ENCODE data around the gene STYXL2.

STYXL2 gene

GRCh38 chr1:167071286-167071685 lies 22.6 kb upstream of the STYXL2 start:
- Histone ChIP-seq H4K20me1 (ENCODE audit: insufficient read depth) (no peaks in the 10 kb centered on the region), H3K4me1 (ENCODE audit: low read depth, poor library complexity, severe bottlenecking) (peaks cover 8% of the 10 kb centered on the region), H3K4me2 (no peak overlapping the region), H3K4me3 (IDR thresholded peaks at IDR 0.05; ENCODE audit: insufficient read depth, low read depth, low read length) (no peak overlapping the region), H3K79me2 (ENCODE audit: insufficient read depth, low read depth) (no peaks in the 10 kb centered on the region), H3K27ac (no peak overlapping the region), H2AFZ (ENCODE audit: low read depth) (no peak overlapping the region), H3K9ac (no peak overlapping the region), H3K27me3 (ENCODE audit: insufficient read depth, low read depth) (no peaks in the 10 kb centered on the region), H3K36me3 (ENCODE audit: insufficient read depth) (no peaks in the 10 kb centered on the region)
- TF ChIP-seq, protein P1, sequence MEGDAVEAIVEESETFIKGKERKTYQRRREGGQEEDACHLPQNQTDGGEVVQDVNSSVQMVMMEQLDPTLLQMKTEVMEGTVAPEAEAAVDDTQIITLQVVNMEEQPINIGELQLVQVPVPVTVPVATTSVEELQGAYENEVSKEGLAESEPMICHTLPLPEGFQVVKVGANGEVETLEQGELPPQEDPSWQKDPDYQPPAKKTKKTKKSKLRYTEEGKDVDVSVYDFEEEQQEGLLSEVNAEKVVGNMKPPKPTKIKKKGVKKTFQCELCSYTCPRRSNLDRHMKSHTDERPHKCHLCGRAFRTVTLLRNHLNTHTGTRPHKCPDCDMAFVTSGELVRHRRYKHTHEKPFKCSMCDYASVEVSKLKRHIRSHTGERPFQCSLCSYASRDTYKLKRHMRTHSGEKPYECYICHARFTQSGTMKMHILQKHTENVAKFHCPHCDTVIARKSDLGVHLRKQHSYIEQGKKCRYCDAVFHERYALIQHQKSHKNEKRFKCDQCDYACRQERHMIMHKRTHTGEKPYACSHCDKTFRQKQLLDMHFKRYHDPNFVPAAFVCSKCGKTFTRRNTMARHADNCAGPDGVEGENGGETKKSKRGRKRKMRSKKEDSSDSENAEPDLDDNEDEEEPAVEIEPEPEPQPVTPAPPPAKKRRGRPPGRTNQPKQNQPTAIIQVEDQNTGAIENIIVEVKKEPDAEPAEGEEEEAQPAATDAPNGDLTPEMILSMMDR (conservative IDR thresholded peaks at IDR 0.05; ENCODE audit: low read depth, low read length): no peak

DNA sequence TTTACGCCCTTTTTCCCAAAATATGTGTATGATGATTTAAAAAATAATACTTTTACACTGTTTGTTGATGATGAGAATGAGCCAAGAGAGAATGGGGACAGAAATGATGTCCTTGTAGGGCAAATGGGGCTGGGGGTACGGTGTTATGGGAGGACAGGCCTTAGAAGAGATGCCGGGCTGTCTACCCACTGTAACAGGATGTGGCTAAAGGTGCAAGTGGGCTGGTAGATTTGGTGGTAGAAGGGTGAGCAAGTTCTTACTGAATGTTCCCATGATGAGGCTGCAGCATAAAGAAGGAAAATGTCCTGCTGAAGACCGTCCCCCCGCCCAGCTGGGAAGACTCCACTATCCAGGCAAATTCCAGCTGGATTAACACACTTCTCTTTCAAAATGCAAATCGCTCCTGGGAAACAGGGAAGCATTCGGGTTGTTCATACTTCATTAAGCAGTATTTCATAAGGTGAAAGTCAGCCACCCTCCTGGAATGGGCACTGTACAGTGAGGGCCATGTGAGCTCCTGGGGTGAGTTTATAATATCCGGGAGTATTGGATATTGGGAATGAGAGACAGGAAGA lies 17.7 kb upstream of the STYXL2 start:
- no peaks in the 10 kb centered on the region for H3K4me1 ChIP-seq (ENCODE audit: low read depth, poor library complexity, severe bottlenecking)
- no peak overlapping the region for H3K9ac ChIP-seq
- H2AFZ ChIP-seq (ENCODE audit: low read depth): no peak overlapping the region
- no peak overlapping the region for H3K4me3 ChIP-seq (IDR thresholded peaks at IDR 0.05; ENCODE audit: insufficient read depth, low read depth, low read length)
- H3K4me2 ChIP-seq: no peak overlapping the region
- H3K27ac ChIP-seq: no peak overlapping the region
- H4K20me1 ChIP-seq (ENCODE audit: insufficient read depth): no peaks in the 10 kb centered on the region
- no peaks in the 10 kb centered on the region for H3K79me2 ChIP-seq (ENCODE audit: insufficient read depth, low read depth)
- TF ChIP-seq, protein P1 (conservative IDR thresholded peaks at IDR 0.05; ENCODE audit: low read depth, low read length): no peak
- no peaks in the 10 kb centered on the region for H3K36me3 ChIP-seq (ENCODE audit: insufficient read depth)
- no peaks in the 10 kb centered on the region for H3K27me3 ChIP-seq (ENCODE audit: insufficient read depth, low read depth)

DNA sequence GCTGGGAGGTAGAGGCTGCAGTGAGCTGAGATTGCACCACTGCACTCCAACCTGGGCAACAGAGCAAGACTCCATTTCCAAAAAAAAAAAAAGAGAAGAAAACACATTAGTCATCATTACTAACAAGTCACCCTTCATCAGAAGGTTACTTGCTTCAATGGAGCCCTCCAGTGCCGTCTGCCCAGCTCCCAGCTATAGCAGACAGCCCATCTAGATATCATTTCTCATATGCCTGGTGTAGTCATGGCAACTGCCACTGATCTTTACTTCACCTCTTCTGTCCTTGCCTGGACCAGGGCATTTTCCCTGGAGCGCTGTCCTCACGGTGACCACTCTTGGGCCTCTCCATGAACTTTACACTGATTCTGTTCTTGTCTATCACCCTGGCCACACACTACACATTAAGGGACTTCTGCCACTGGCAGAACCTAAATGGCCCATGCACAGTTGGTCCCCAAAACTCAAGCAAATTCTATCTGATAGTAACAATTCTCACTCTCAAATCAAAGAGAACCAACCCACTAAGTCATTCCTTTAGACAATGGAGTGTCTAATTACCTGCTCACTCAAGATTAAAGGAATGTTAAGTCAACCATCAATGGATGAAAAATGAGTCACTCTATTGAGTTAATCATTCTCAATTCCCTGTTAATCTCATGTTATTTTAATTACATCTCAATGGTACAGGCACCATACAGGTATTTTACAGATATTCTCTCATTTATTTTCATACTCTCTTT lies 16.6 kb upstream of the STYXL2 start:
- Histone ChIP-seq H3K79me2 (ENCODE audit: insufficient read depth, low read depth) (no peaks in the 10 kb centered on the region), H3K9ac (no peak overlapping the region), H4K20me1 (ENCODE audit: insufficient read depth) (no peaks in the 10 kb centered on the region), H3K27ac (no peak overlapping the region), H3K4me1 (ENCODE audit: low read depth, poor library complexity, severe bottlenecking) (no peaks in the 10 kb centered on the region), H3K4me2 (no peak overlapping the region), H2AFZ (ENCODE audit: low read depth) (no peak overlapping the region), H3K4me3 (IDR thresholded peaks at IDR 0.05; ENCODE audit: insufficient read depth, low read depth, low read length) (no peak overlapping the region), H3K27me3 (ENCODE audit: insufficient read depth, low read depth) (no peaks in the 10 kb centered on the region), H3K36me3 (ENCODE audit: insufficient read depth) (no peaks in the 10 kb centered on the region)
- TF ChIP-seq, protein P1 (conservative IDR thresholded peaks at IDR 0.05; ENCODE audit: low read depth, low read length): no peak

GRCh38 chr1:167077868-167078210 lies 16.0 kb upstream of the STYXL2 start:
- Histone ChIP-seq H3K4me3 (IDR thresholded peaks at IDR 0.05; ENCODE audit: insufficient read depth, low read depth, low read length) (no peak overlapping the region), H3K79me2 (ENCODE audit: insufficient read depth, low read depth) (no peaks in the 10 kb centered on the region), H3K4me2 (no peak overlapping the region), H3K4me1 (ENCODE audit: low read depth, poor library complexity, severe bottlenecking) (no peaks in the 10 kb centered on the region), H3K27me3 (ENCODE audit: insufficient read depth, low read depth) (no peaks in the 10 kb centered on the region), H4K20me1 (ENCODE audit: insufficient read depth) (no peaks in the 10 kb centered on the region), H3K36me3 (ENCODE audit: insufficient read depth) (no peaks in the 10 kb centered on the region), H3K9ac (no peak overlapping the region), H3K27ac (no peak overlapping the region), H2AFZ (ENCODE audit: low read depth) (no peak overlapping the region)
- TF ChIP-seq, protein P1 (conservative IDR thresholded peaks at IDR 0.05; ENCODE audit: low read depth, low read length): no peak

Data from KMS-11 (cell line).